PC-3 (cell line): Measurements from ENCODE around the gene ZFHX3. TPM values are rescaled to one million over a fixed set of nuclear protein-coding genes. Genes with fewer than 3 reads are reported as not detected.
A peak's percentile ranks its signal among the peaks of the same experiment; 100 is the strongest.

ENCODE experiments used
- ATAC-seq: fragments of 200-7000 bp; cut with Tn5 transposase; 2 replicates; pipeline ENCODE4 v1.9.1; 2020; ENCODE audit warnings: mild to moderate bottlenecking, moderate library complexity
- BruUV-seq: library from RNA; stranded (reverse); fragments of 400-500 nt; replicated peaks from 2 replicates; lab custom pipeline; 2021; lab: Mats Ljungman, UMichigan
- CTCF ChIA-PET: fragments of 300-600 bp; sonication (Branson Sonifier 250); formaldehyde crosslinking; loops from one replicate; lab custom pipeline; 2022; ENCODE audit warnings: antibody characterized with exemption; lab: Charles Lee
- POLR2A ChIA-PET: fragments of 300-600 bp; sonication (Branson Sonifier 250); formaldehyde crosslinking; loops from one replicate; lab custom pipeline; 2022; ENCODE audit warnings: antibody characterized with exemption; ENCODE audit not compliant: unreplicated experiment; lab: Charles Lee
- DNase-seq: peaks from one replicate; pipeline ENCODE4 v3.0.0-alpha.2; 2015
- H2AFZ ChIP-seq: fragments of 300-600 bp; sonication (generic); 2 replicates; pipeline ENCODE4 v1.6.0; 2016; ENCODE audit warnings: antibody characterized with exemption, low read length
- H3F3A ChIP-seq: fragments of 300-600 bp; sonication (generic); one replicate; pipeline ENCODE4 v1.6.0; 2017; ENCODE audit warnings: antibody characterized with exemption, low read length, control low read depth, mild to moderate bottlenecking; ENCODE audit not compliant: unreplicated experiment
- H3K27ac ChIP-seq: fragments of 300-600 bp; sonication (generic); 2 replicates; pipeline ENCODE4 v1.5.1; 2016; ENCODE audit warnings: mild to moderate bottlenecking, low read length
- H3K27me3 ChIP-seq: fragments of 300-600 bp; sonication (generic); 2 replicates; pipeline ENCODE4 v1.6.1; 2016; ENCODE audit warnings: low read length, mixed read lengths
- H3K36me3 ChIP-seq: fragments of 300-600 bp; sonication (generic); 2 replicates; pipeline ENCODE4 v1.6.1; 2016; ENCODE audit warnings: low read depth, mixed run types, low read length, mixed read lengths
- H3K4me1 ChIP-seq: fragments of 300-600 bp; sonication (generic); 2 replicates; pipeline ENCODE4 v1.5.1; 2016; ENCODE audit warnings: low read length; ENCODE audit not compliant: insufficient read depth
- H3K4me2 ChIP-seq: fragments of 300-600 bp; sonication (generic); 2 replicates; pipeline ENCODE4 v1.6.0; 2016; ENCODE audit warnings: low read length
- H3K4me3 ChIP-seq: fragments of 300-600 bp; sonication (generic); 2 replicates; pipeline ENCODE4 v1.5.1; 2016; ENCODE audit warnings: mild to moderate bottlenecking, low read length, mixed read lengths
- H3K79me2 ChIP-seq: fragments of 300-600 bp; sonication (generic); 2 replicates; pipeline ENCODE4 v1.6.1; 2017; ENCODE audit warnings: low read length, mixed read lengths
- H3K9ac ChIP-seq: fragments of 300-600 bp; sonication (generic); 2 replicates; pipeline ENCODE4 v1.6.0; 2016; ENCODE audit warnings: mild to moderate bottlenecking, low read length
- H3K9me2 ChIP-seq: fragments of 300-600 bp; sonication (generic); replicated peaks from 2 replicates; pipeline ENCODE4 v1.6.1; 2016; ENCODE audit warnings: mixed run types, low read length, mixed read lengths
- H3K9me3 ChIP-seq: fragments of 300-600 bp; sonication (generic); 2 replicates; pipeline ENCODE4 v1.6.1; 2016; ENCODE audit warnings: low read length, mixed read lengths
- H4K20me1 ChIP-seq: fragments of 300-600 bp; sonication (generic); 2 replicates; pipeline ENCODE4 v1.6.1; 2016; ENCODE audit warnings: low read length, mixed read lengths
- CTCF ChIP-seq: fragments of 300-600 bp; sonication (generic); conservative IDR thresholded peaks from 2 replicates; pipeline ENCODE4 v1.5.1; 2017; ENCODE audit warnings: antibody characterized with exemption, low read depth, mild to moderate bottlenecking, low read length
- EZH2 ChIP-seq: fragments of 300-600 bp; sonication (generic); IDR thresholded peaks from one replicate; pipeline ENCODE4 v1.6.1; 2017; ENCODE audit warnings: antibody characterized with exemption, mild to moderate bottlenecking, low read length; ENCODE audit not compliant: unreplicated experiment
- EZH2phosphoT487 ChIP-seq: fragments of 300-600 bp; sonication (generic); IDR thresholded peaks from 2 replicates; pipeline ENCODE4 v1.6.1; 2018; ENCODE audit warnings: mild to moderate bottlenecking, antibody characterized with exemption, low read length, borderline replicate concordance
- intact Hi-C: fragments of 100-400 bp; cut with micrococcal nuclease; formaldehyde crosslinking; loops from 2 replicates; pipeline ENCODE4 v1.9.0; 2023
- total RNA-seq: library from RNA; depleted of rRNA; stranded (reverse); fragments of >200 nt; gene quantifications from 2 replicates; pipeline ENCODE4 v1.2.3, GENCODE V29; 2014

The ZFHX3 gene
- total RNA-seq, 1 experiment from 2014 or later = 3.5 TPM

DNA sequence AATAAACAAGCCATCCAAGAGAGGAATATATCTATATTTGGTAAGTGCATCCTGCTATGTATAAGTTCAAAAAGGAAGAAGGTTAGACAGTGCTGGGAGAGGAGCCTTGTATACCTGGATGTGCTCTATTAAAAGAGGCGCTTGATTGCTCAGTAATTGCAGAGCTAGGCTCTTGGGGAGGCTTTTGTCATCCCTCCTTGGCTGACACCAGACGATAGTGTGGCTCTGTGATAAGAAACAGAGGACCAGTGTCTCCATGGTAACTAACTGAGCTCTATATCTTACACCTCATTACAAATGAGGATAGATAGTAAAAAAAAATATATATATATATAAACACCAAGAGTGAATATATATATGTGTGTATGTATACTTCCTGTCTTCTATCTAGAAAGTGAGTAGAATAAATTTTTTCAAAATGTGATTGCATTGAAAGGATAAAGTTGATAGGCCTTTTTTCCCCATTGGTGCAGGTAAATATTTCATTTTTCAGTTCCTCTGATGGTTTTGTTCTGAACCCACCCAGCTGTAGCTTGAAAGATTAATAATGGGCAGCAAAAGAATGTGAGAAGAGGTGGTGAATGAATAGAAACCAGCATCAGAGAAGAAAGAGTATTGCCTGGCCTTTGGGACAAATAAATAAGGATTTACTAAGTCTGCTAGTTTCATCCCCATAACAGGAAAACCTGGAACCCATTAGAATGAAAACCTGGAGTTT lies 303.7 kb downstream of the ZFHX3 start:
- H3F3A ChIP-seq = no peaks in the 10 kb centered on the region
- H3K4me3 ChIP-seq = no peak overlapping the region
- intact Hi-C loops = no loop called here
- no peaks in the 10 kb centered on the region for H3K9me3 ChIP-seq
- H3K9ac ChIP-seq = no peak overlapping the region
- POLR2A ChIA-PET = no interaction called here
- CTCF ChIA-PET = no interaction called here
- ATAC-seq (no peak), DNase-seq (no peak)
- H3K9me2 ChIP-seq = no peaks in the 10 kb centered on the region
- no peak overlapping the region for H3K4me2 ChIP-seq
- TF ChIP-seq EZH2 (no peak), CTCF (no peak), EZH2phosphoT487 (no peak)
- H3K27ac ChIP-seq = no peak overlapping the region
- H2AFZ ChIP-seq = no peak overlapping the region
- H3K79me2 ChIP-seq = no peaks in the 10 kb centered on the region
- BruUV-seq = no TSS peak
- H3K36me3 ChIP-seq = no peaks in the 10 kb centered on the region
- no peaks in the 10 kb centered on the region for H3K27me3 ChIP-seq
- H3K4me1 ChIP-seq = peaks cover 3% of the 10 kb centered on the region; the same call in 1 of the 2 replicates
- H4K20me1 ChIP-seq = no peaks in the 10 kb centered on the region

GRCh38 chr16:72743011-72743761 lies 304.7 kb downstream of the ZFHX3 start:
- BruUV-seq = no TSS peak
- ATAC-seq (no peak), DNase-seq (no peak)
- no peak overlapping the region for H3K27ac ChIP-seq
- H3K9me2 ChIP-seq = no peaks in the 10 kb centered on the region
- no peaks in the 10 kb centered on the region for H3K27me3 ChIP-seq
- POLR2A ChIA-PET = no interaction called here
- H3K36me3 ChIP-seq = no peaks in the 10 kb centered on the region
- H3K79me2 ChIP-seq = no peaks in the 10 kb centered on the region
- no peak overlapping the region for H3K4me2 ChIP-seq
- CTCF ChIA-PET = no interaction called here
- no peak overlapping the region for H3K9ac ChIP-seq
- intact Hi-C loops = no loop called here
- TF ChIP-seq EZH2phosphoT487 (no peak), CTCF (no peak), EZH2 (no peak)
- no peaks in the 10 kb centered on the region for H3K9me3 ChIP-seq
- no peak overlapping the region for H2AFZ ChIP-seq
- peaks cover 5% of the 10 kb centered on the region; the same call in 1 of the 2 replicates for H3K4me1 ChIP-seq
- no peak overlapping the region for H3K4me3 ChIP-seq
- no peaks in the 10 kb centered on the region for H3F3A ChIP-seq
- no peaks in the 10 kb centered on the region for H4K20me1 ChIP-seq

DNA sequence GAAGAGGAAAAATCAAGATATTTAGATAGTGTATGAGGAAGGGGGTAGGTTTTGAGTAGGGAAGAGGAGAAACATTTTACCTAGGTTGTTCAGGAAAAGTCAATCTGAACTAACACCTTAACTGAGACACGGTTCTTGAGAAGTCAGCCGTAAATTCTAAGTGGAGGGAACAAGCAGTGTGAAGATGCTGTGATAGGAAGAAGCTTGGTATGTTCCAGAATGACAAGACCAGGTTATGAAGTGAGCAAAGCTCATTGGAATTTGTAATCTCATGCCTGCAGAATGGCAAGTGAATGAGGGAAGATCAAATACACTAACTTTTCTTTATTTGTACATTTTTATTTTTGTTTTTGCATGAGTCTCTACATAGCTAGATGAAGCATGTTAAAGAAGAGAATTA lies 307.6 kb downstream of the ZFHX3 start:
- H3K9me2 ChIP-seq = no peaks in the 10 kb centered on the region
- intact Hi-C loops = no loop called here
- no peaks in the 10 kb centered on the region for H3K27me3 ChIP-seq
- peaks cover 5% of the 10 kb centered on the region; the same call in 1 of the 2 replicates for H3K4me1 ChIP-seq
- no peak overlapping the region for H3K9ac ChIP-seq
- POLR2A ChIA-PET = no interaction called here
- H4K20me1 ChIP-seq = no peaks in the 10 kb centered on the region
- no peaks in the 10 kb centered on the region for H3F3A ChIP-seq
- H3K4me2 ChIP-seq = no peak overlapping the region
- no peak for TF ChIP-seq EZH2
- no peak for TF ChIP-seq CTCF
- no peak for TF ChIP-seq EZH2phosphoT487
- no peak overlapping the region for H2AFZ ChIP-seq
- CTCF ChIA-PET = no interaction called here
- ATAC-seq (no peak), DNase-seq (peak; percentile 2)
- no TSS peak for BruUV-seq
- H3K27ac ChIP-seq = no peak overlapping the region
- no peaks in the 10 kb centered on the region for H3K79me2 ChIP-seq
- H3K36me3 ChIP-seq = no peaks in the 10 kb centered on the region
- no peak overlapping the region for H3K4me3 ChIP-seq
- H3K9me3 ChIP-seq = no peaks in the 10 kb centered on the region
